ENCODE data around the gene NRIP3. TPM values are rescaled to one million over a fixed set of nuclear protein-coding genes. Genes with fewer than 3 reads are reported as not detected.

NRIP3 gene
- total and polyA plus RNA-seq, 9 of the 15 experiments (the other 6 are each of a cell fraction or from before 2014, with no cell fraction given): 4.4 to 18.7 (median 11.6) TPM

GRCh38 chr11:8964324-8965320 is 39.2 kb downstream of the NRIP3 start, which contains the start of gene TMEM9B (continued):
- TF ChIP-seq NRF1 (conservative IDR thresholded peaks at IDR 0.05 in 1 of 2, IDR thresholded peaks at IDR 0.05 in 1 of 2): peak; percentile 38 to 64
- TF ChIP-seq MAZ (CRISPR knock-in tag; conservative IDR thresholded peaks at IDR 0.05 in 1 of 2, IDR thresholded peaks at IDR 0.05 in 1 of 2): peak; percentile 66 to 69
- TF ChIP-seq SMAD4 (CRISPR knock-in tag; conservative IDR thresholded peaks at IDR 0.05): peak; percentile 89
- TF ChIP-seq NFATC3 (IDR thresholded peaks at IDR 0.05): 0 out of 2 replicates have a peak, but pooled peaks have one; percentile 29
- TF ChIP-seq TRIM24 (IDR thresholded peaks at IDR 0.05): no peak
- TF ChIP-seq TCF7 (IDR thresholded peaks at IDR 0.05; ENCODE audit: borderline replicate concordance): 0 out of 2 replicates have a peak, but pooled peaks have one; percentile 53
- peak; percentile 81 to 91 for TF ChIP-seq MNT (conservative IDR thresholded peaks at IDR 0.05)
- peak; percentile 58 for TF ChIP-seq USF1 (CRISPR knock-in tag; IDR thresholded peaks at IDR 0.05)
- TF ChIP-seq ZBTB12 (CRISPR knock-in tag; IDR thresholded peaks at IDR 0.05): peak; percentile 91
- no peak for TF ChIP-seq ZNF586 (CRISPR knock-in tag; conservative IDR thresholded peaks at IDR 0.05)
- peak; percentile 51; the same call in 1 of the 2 replicates for TF ChIP-seq KLF1 (tag; IDR thresholded peaks at IDR 0.05)
- no peak for TF ChIP-seq BRCA1 (IDR thresholded peaks at IDR 0.05)
- no peak for TF ChIP-seq BRCA1 (CRISPR knock-in tag; IDR thresholded peaks at IDR 0.05)
- peak; percentile 98 for TF ChIP-seq MTA1 (IDR thresholded peaks at IDR 0.05; ENCODE audit: borderline replicate concordance)
- TF ChIP-seq TBL1XR1 (IDR thresholded peaks at IDR 0.05; ENCODE audit: low read length in 2 of 2): peak in 1 of 2 experiments; percentile 70; a peak in 2 of 4 replicates
- TF ChIP-seq TRIM25 (IDR thresholded peaks at IDR 0.05; ENCODE audit: borderline replicate concordance): no peak
- TF ChIP-seq TGIF2 (CRISPR knock-in tag; IDR thresholded peaks at IDR 0.05): no peak
- peak; percentile 23 for TF ChIP-seq U2AF1 (optimal IDR thresholded peaks at IDR 0.05; ENCODE audit: low read depth, low read length)
- no peak for TF ChIP-seq NCOA6 (IDR thresholded peaks at IDR 0.05)
- TF ChIP-seq, protein P1, sequence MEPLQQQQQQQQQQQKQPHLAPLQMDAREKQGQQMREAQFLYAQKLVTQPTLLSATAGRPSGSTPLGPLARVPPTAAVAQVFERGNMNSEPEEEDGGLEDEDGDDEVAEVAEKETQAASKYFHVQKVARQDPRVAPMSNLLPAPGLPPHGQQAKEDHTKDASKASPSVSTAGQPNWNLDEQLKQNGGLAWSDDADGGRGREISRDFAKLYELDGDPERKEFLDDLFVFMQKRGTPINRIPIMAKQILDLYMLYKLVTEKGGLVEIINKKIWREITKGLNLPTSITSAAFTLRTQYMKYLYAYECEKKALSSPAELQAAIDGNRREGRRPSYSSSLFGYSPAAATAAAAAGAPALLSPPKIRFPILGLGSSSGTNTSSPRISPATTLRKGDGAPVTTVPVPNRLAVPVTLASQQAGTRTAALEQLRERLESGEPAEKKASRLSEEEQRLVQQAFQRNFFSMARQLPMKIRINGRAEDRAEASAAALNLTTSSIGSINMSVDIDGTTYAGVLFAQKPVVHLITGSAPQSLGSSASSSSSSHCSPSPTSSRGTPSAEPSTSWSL (CRISPR knock-in tag; IDR thresholded peaks at IDR 0.05; ENCODE audit: borderline replicate concordance): no peak
- peak; percentile 27; the same call in 1 of the 2 replicates for TF ChIP-seq ZNF224 (CRISPR knock-in tag; IDR thresholded peaks at IDR 0.05)

Data from K562 (cell line).